K562 (cell line): Measurements from ENCODE around the gene COX5A. TPM values are rescaled to one million over a fixed set of nuclear protein-coding genes. Genes with fewer than 3 reads are reported as not detected.

Experiments used
- AFF1 ChIP-seq, 2 experiments: fragments of 450-650 bp; IDR thresholded peaks; 2 replicates each; pipeline ENCODE4 v1.6.1; 2018; ENCODE audit warnings: mild to moderate bottlenecking in 2 of 2, low read depth in 1 of 2; ENCODE audit not compliant: partially characterized antibody in 2 of 2
- ASH1L ChIP-seq: fragments of 450-650 bp; IDR thresholded peaks from 2 replicates; pipeline ENCODE4 v1.6.1; 2018; ENCODE audit warnings: borderline replicate concordance, mild to moderate bottlenecking, low read depth; ENCODE audit not compliant: partially characterized antibody
- CBFA2T3 ChIP-seq: fragments of 450-650 bp; IDR thresholded peaks from 2 replicates; pipeline ENCODE4 v1.6.1; 2017
- CLOCK ChIP-seq: fragments of 250-450 bp; sonication (Bioruptor Pico); IDR thresholded peaks from 2 replicates; pipeline ENCODE4 v1.4.0; 2020; ENCODE audit warnings: mild to moderate bottlenecking, moderate library complexity, borderline replicate concordance
- CREB1 ChIP-seq, 2 experiments: sonication (generic) in 1 of 2; formaldehyde crosslinking in 1 of 2; IDR thresholded peaks; 2 replicates each; pipeline versions ENCODE4 v1.6.1 to v1.8.0; 2012 to 2022; ENCODE audit warnings: inconsistent platforms in 1 of 2, mild to moderate bottlenecking in 1 of 2, missing genetic modification reagents in 1 of 2, moderate library complexity in 1 of 2
- E2F3 ChIP-seq: fragments of 250-450 bp; sonication (Bioruptor Pico); IDR thresholded peaks from 2 replicates; pipeline ENCODE4 v1.4.0; 2020; ENCODE audit warnings: mild to moderate bottlenecking
- KAT8 ChIP-seq: fragments of 450-650 bp; IDR thresholded peaks from 2 replicates; pipeline ENCODE4 v1.6.1; 2016; ENCODE audit warnings: low read depth, mild to moderate bottlenecking
- KDM1A ChIP-seq, 2 experiments: fragments of 450-650 bp; IDR thresholded peaks; 2 replicates each; pipeline ENCODE4 v1.6.1; 2016; ENCODE audit warnings: mild to moderate bottlenecking in 2 of 2
- MAFF ChIP-seq: IDR thresholded peaks from 2 replicates; pipeline ENCODE4 v1.6.1; 2012; ENCODE audit warnings: low read length, improper control_type of control experiment
- NFIC ChIP-seq: fragments of 450-650 bp; IDR thresholded peaks from 2 replicates; pipeline ENCODE4 v1.6.1; 2017; ENCODE audit warnings: mild to moderate bottlenecking, inconsistent platforms
- NUFIP1 ChIP-seq: fragments of 450-650 bp; IDR thresholded peaks from 2 replicates; pipeline ENCODE4 v1.6.1; 2018; ENCODE audit not compliant: partially characterized antibody
- SNIP1 ChIP-seq: fragments of 450-650 bp; IDR thresholded peaks from 2 replicates; pipeline ENCODE4 v1.7.1; 2017; ENCODE audit warnings: low read depth, mild to moderate bottlenecking
- TCF3 ChIP-seq: sonication (generic); formaldehyde crosslinking; IDR thresholded peaks from 2 replicates; pipeline ENCODE4 v1.4.0; 2020; ENCODE audit warnings: mild to moderate bottlenecking, missing genetic modification reagents
- TEAD4 ChIP-seq, 2 experiments: sonication (generic) in 1 of 2; formaldehyde crosslinking in 1 of 2; IDR thresholded peaks; 2 replicates each; pipeline versions ENCODE4 v1.6.1 to v1.8.0; 2012 to 2022; ENCODE audit warnings: borderline replicate concordance in 1 of 2, inconsistent platforms in 1 of 2, low read length in 1 of 2, mild to moderate bottlenecking in 1 of 2, missing genetic modification reagents in 1 of 2
- ZNF12 ChIP-seq: sonication (generic); formaldehyde crosslinking; IDR thresholded peaks from 2 replicates; pipeline ENCODE4 v1.4.0; 2020; ENCODE audit warnings: mild to moderate bottlenecking, missing genetic modification reagents
- ZNF354B ChIP-seq: fragments of 250-450 bp; sonication (Bioruptor Pico); IDR thresholded peaks from 2 replicates; pipeline ENCODE4 v1.4.0; 2020
- ZNF384 ChIP-seq: IDR thresholded peaks from 2 replicates; pipeline ENCODE4 v1.6.1; 2012; ENCODE audit warnings: low read depth, low read length, improper control_type of control experiment
- ZNF551 ChIP-seq: fragments of 250-450 bp; sonication (Bioruptor Pico); IDR thresholded peaks from 2 replicates; pipeline ENCODE4 v1.5.0; 2021; ENCODE audit warnings: mild to moderate bottlenecking, moderate library complexity
- ZNF589 ChIP-seq: fragments of 200-800 bp; sonication (Bioruptor generic); IDR thresholded peaks from 2 replicates; pipeline ENCODE4 v1.6.1; 2016; ENCODE audit warnings: low read depth, missing genetic modification characterization, missing compliant biosample characterization
- ZNF830 ChIP-seq: fragments of 250-450 bp; sonication (Bioruptor Pico); IDR thresholded peaks from 2 replicates; pipeline ENCODE4 v1.5.0; 2021; ENCODE audit warnings: mild to moderate bottlenecking
- polyA plus RNA-seq, 8 experiments: library from polyadenylated mRNA; depleted of rRNA in 4 of 8; stranded (reverse) in 5 of 8; unstranded in 3 of 8; fragments of >200 nt; fragmentation: Nextera tagmentation in 2 of 8; fragmentation: Illumina TruSeq in 1 of 8; extraction: Ambion mirVana in 2 of 8; extraction: Trizol in 1 of 8; gene quantifications; 2 replicates each; pipeline versions ENCODE4 v1.2.1 to v1.2.3, GENCODE V29; 2011 to 2014; ENCODE audit warnings: inconsistent platforms in 1 of 8, missing spikeins in 1 of 8
- total RNA-seq, 7 experiments: library from RNA; depleted of rRNA in 6 of 7; stranded (reverse); fragments of >200 nt in 6 of 7; fragmentation: Illumina TruSeq in 2 of 7; extraction: Trizol in 2 of 7; gene quantifications; 2 replicates each; pipeline versions ENCODE4 v1.2.1 to v1.2.3, GENCODE V29; 2011 to 2021; ENCODE audit warnings: low replicate concordance in 1 of 7

Gene COX5A
- total and polyA plus RNA-seq, 9 of the 15 experiments (the other 6 are each of a cell fraction or from before 2014, with no cell fraction given) = 86.8 to 553 (median 371) TPM

DNA sequence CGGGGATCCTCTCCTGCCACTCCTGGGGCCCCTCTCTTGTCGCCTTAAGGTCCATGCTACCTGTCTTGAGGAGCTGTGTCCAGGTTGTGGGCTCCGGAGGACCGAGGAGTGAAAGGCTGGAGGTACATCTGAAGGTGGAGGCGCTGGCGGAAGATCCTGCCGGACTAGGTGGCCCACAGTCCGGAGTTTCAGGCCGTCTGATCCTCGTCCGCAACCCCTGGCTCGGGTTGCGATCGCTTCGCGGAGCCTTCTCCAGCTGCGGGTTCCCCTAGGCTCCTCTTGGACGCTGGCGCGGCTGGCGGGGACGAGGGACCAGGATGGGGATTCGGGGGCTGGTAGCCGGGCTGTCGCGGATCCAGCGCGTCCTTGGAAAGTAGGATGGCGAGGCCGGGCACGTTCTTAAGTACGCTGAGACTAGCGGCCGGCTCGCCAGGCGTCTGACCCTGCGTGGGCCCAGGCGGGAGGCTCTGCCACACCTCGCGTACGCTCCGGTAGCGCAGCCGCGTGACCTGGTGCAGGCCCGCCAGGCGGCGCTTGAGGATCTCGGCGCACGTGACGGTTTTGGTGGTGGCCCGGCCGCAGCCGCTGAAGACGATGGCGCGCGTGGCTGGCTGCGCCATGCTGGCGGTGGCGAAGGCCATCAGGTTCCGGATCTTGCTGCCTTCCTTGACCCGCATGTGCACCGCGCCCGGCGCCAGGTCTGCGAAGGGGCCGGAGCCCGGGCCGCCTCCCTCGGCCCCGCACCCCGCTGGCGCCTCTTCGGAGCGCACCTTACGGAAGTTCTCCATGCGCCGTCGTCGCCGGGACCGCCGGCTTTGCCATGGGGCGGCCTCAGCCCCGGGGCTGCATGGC is 18.1 kb upstream of the COX5A start (continued):
- peak; percentile 52; the same call in 1 of the 2 replicates for TF ChIP-seq ZNF589 (CRISPR knock-in tag)
- TF ChIP-seq AFF1 (IDR thresholded peaks at IDR 0.05; ENCODE audit: low read depth in 1 of 2, partially characterized antibody in 2 of 2) = no peak
- TF ChIP-seq MAFF = no peak
- no peak for TF ChIP-seq KAT8
- TF ChIP-seq ZNF830 (CRISPR knock-in tag) = no peak
- TF ChIP-seq NUFIP1 = no peak
- no peak for TF ChIP-seq E2F3 (CRISPR knock-in tag)
- peak; percentile 79 for TF ChIP-seq CREB1 (IDR thresholded peaks at IDR 0.05)
- TF ChIP-seq CREB1 (CRISPR knock-in tag; IDR thresholded peaks at IDR 0.05) = peak; percentile 91
- no peak for TF ChIP-seq ZNF384
- TF ChIP-seq ZNF354B (CRISPR knock-in tag) = no peak
- no peak for TF ChIP-seq ASH1L
- no peak for TF ChIP-seq SNIP1
- peak; percentile 62 for TF ChIP-seq TEAD4 (IDR thresholded peaks at IDR 0.05; ENCODE audit: low read length)
- TF ChIP-seq TEAD4 (CRISPR knock-in tag; IDR thresholded peaks at IDR 0.05; ENCODE audit: borderline replicate concordance) = peak; percentile 99
- peak; percentile 26; the same call in 1 of the 2 replicates for TF ChIP-seq NFIC
- TF ChIP-seq TCF3 (CRISPR knock-in tag) = peak; percentile 53
- no peak for TF ChIP-seq ZNF551
- TF ChIP-seq ZNF12 = peak; percentile 94
- TF ChIP-seq CBFA2T3 = peak; percentile 40; the same call in 1 of the 2 replicates
- TF ChIP-seq CLOCK (CRISPR knock-in tag) = no peak
- TF ChIP-seq KDM1A (IDR thresholded peaks at IDR 0.05) = peak in 1 of 2 experiments; percentile 39; a peak in 1 of 4 replicates
